Left forelimb (tissue), 1 donor: ENCODE results near the gene BTBD10.
"Not testable (repeated sequence)": the region's sequence is repeated elsewhere in the genome, so short reads cannot be mapped to it uniquely, and the experiment has no call there.

Experiments used
- DNase-seq: peaks from one replicate; pipeline ENCODE4 v3.0.0-alpha.2; 2018; ENCODE audit warnings: low spot score

Gene BTBD10

GRCh38 chr11:13440100-13440855 lies 22.7 kb downstream of the BTBD10 start:
- DNase-seq, result no peak

- no peak for DNase-seq
These were observed 24.7 kb downstream of the BTBD10 start for GRCh38 chr11:13438291-13438690.

GRCh38 chr11:13436836-13437235 lies 26.2 kb downstream of the BTBD10 start:
- DNase-seq, result not testable (repeated sequence)

GRCh38 chr11:13434247-13435205 lies 28.5 kb downstream of the BTBD10 start:
- no peak for DNase-seq

- no peak for DNase-seq
These were observed 29.6 kb downstream of the BTBD10 start for GRCh38 chr11:13433437-13433836.

- DNase-seq, result no peak
These were observed 33.2 kb downstream of the BTBD10 start for GRCh38 chr11:13429836-13430235.

- no peak for DNase-seq
These were observed 33.7 kb downstream of the BTBD10 start for GRCh38 chr11:13429288-13429687.

GRCh38 chr11:13427440-13427839 lies 35.6 kb downstream of the BTBD10 start:
- no peak for DNase-seq

- DNase-seq, result no peak
These were observed 39.6 kb downstream of the BTBD10 start for GRCh38 chr11:13423372-13423771.

GRCh38 chr11:13421561-13421960 lies 41.5 kb downstream of the BTBD10 start:
- no peak for DNase-seq

- DNase-seq, result no peak
These were observed 47.8 kb downstream of the BTBD10 start for GRCh38 chr11:13415201-13415600.

- DNase-seq, result no peak
These were observed 57.8 kb downstream of the BTBD10 start for GRCh38 chr11:13405220-13405619.

- not testable (repeated sequence) for DNase-seq
These were observed 64.7 kb downstream of the BTBD10 start for GRCh38 chr11:13398335-13398734.

GRCh38 chr11:13391217-13391616 lies 71.8 kb downstream of the BTBD10 start:
- no peak for DNase-seq

GRCh38 chr11:13388741-13389140 lies 74.3 kb downstream of the BTBD10 start:
- DNase-seq, result no peak

GRCh38 chr11:13386567-13386966 lies 76.5 kb downstream of the BTBD10 start:
- no peak for DNase-seq

GRCh38 chr11:13384908-13385640 lies 77.9 kb downstream of the BTBD10 start:
- no peak for DNase-seq

- no peak for DNase-seq
These were observed 80.3 kb downstream of the BTBD10 start for GRCh38 chr11:13382751-13383150.

- no peak for DNase-seq
These were observed 82.3 kb downstream of the BTBD10 start for GRCh38 chr11:13380731-13381130.

GRCh38 chr11:13378316-13378715 lies 84.7 kb downstream of the BTBD10 start:
- no peak for DNase-seq

GRCh38 chr11:13376838-13377237 lies 86.2 kb downstream of the BTBD10 start:
- no peak for DNase-seq

- no peak for DNase-seq
These were observed 86.6 kb downstream of the BTBD10 start for GRCh38 chr11:13376402-13376801.
